ENCODE measurements around the gene GALM. TPM values are rescaled to one million over a fixed set of nuclear protein-coding genes. Genes with fewer than 3 reads are reported as not detected.
"Not testable (repeated sequence)": the region's sequence is repeated elsewhere in the genome, so short reads cannot be mapped to it uniquely, and the experiment has no call there.

The GALM gene
- polyA plus RNA-seq, 4 donors: 44.8 to 59.6 (median 55.2) TPM

DNA sequence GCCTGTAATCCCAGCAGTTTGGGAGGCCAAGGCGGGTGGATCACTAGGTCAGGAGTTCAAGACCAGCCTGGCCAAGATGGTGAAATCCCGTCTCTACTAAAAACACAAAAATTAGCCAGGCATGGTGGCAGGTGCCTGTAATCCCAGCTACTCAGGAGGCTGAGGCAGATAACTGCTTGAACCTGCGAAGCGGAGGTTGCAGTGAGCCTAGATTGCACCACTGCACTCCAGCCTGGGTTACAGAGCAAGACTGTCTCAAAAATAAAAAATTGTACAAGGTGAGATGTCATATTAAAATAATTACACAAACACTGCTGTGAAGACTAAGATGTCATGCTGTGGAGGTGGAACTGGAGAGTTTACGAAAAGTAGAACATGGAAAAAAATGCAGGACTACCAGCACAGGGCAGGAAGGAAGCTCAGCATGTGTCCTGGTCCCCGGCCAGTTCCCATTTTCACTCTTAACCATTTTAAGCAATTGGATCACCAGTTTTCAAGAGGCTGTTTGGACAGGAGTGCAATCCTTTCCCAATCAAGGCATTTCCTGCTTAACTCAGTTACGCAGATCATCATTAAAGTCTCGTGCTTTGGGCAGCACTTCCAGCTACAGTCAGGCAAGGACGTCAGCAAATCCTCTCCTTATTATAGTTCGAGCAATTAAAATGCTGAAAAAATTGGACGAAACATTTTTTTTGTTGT lies 71.2 kb downstream of the GALM start:
- DNase-seq (ENCODE audit: low read depth in 4 of 4, low spot score in 2 of 4): not testable (repeated sequence)

DNA sequence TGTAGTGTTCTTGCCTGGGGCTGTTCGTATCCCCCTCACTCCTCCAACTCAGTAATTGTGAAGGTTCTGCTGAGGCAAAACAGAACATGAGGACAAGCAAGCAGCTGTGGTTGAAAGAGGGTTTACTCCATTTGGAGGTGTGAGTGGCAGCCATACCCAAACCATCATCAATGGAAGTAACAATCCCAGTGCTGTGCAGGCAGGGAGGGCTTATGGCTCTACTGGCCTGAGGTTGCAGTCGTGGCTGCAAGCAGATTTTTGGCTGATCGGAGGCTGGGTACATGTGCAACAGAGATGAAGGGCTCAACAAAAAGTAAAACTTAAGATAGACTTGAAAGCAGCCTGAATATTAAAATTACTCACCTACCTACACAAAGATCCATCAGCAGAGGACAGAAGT lies 72.0 kb downstream of the GALM start:
- DNase-seq (ENCODE audit: low read depth in 4 of 4, low spot score in 2 of 4): no peak

DNA sequence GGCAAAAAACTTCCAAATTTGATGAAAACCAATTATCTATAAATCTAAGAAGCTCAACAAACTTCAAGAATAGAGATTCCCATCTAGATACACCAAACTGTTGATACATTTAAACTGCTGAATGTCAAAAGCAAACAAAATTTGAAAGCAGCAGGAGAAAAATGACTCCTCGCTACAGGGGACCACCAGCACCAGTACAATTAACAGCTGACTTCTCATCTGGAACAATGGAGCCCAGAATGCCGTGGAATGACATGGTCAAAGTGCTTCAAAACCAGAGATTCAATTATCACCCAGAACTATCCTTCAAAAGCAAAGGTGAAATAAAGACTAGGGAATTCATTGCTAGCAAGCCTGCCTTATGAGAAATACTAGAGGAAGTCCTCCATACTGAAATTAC lies 73.6 kb downstream of the GALM start:
- no peak for DNase-seq (ENCODE audit: low read depth in 4 of 4, low spot score in 2 of 4)

DNA sequence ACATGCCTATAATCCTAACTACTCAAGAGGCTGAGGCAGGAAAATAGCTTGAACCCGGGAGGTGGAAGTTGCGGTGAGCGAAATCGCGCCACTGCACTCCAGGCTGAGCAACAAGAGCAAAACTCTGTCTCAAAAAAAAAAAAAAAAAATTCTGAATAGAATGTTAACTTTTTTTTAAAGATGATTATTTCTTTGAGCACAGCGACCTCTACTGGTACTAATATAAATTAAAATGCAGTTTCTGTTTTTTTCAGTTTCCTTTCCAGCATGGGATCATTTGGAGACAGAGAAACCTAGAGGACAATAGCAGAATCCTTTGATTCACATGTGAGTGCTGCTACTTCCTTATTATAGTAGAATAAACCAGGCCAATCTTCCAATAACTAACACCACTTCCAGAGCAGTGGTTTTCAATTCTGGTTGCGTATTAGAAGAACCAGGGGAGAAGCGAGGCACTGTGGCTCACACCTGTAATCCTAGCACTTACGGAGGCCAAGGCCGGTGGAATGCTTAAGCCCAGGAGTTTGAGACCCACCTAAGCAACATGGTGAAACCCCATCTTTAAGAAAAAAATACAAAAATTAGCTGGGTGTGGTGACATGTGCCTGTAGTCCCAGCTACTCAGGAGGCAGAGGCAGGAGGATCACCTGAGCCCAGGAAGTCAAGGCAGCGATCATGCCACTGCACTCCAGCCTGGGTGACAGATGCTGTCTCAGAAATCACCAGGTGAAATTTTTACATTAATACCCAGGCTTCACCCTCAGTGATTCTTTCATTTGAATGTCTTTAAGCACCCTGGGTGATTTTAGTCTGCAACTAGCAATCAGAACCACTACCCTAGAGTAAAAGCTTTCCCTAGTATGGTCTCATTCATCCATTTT lies 75.2 kb downstream of the GALM start:
- no peak for DNase-seq (ENCODE audit: low read depth in 4 of 4, low spot score in 2 of 4)

DNA sequence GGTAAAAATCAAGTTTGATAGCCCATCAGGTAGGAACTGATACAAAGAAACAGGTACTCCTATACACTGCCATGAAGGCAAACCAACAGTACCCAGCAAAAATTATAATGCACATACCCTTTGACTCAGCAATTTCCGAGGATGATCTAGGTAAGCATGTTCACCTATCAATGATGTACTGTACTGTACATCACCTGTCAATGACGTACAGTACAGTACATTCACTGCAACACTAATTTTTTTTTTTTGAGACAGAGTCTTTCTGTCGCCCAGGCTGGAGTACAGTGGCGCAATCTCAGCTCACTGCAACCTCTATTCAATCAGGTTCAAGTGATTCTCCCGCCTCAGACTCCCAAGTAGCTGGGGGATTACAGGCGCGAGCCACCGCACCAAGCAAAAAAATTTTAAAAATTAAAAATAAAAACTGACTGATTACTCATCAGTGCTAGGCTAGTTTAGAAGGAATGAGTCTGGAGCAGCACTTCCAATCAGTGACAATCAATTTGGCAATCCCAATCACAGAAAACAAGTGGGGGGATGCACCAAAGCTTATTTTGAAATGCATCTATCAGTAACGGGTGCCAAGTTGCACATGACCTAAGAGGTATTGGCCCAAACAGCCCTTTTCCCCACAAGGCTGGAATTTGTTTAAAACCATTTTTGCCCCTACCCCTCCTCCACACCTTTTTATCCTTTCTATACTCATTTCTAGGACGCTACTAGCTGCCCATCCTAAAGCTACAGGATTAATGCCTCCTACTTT lies 77.1 kb downstream of the GALM start:
- no peak for DNase-seq (ENCODE audit: low read depth in 4 of 4, low spot score in 2 of 4)

DNA sequence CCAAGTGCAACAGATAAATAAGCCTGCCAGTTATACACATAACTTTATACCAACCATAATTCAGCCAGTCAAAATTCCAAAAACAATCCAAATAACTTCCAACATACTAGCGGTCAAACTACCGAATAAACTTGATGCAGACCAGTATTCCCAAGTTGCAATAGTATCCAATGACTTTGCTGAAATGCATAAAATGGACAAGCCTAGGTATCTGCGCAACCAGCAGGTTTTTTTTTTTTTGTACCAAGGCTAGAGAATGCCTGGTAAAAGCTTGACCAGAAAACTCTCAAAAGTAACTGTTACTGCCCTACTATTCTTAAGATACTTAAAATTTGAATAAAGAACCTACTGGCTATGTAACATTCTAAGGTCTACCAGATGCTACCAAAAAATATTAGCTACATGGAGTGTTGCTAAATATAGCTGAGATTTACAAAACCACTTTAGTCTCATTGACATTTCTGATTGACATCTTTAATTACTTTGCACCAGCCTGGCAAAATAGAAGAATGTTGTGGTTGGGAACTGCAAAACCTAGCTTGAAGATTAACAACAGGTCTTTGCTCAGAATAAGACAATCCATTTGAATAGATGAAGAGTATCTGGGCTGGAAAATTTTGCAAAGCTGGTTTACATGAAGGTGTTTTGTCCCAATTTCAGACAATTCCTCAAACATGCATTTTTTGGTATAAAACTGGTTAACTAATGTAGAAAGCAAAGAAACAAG lies 77.9 kb downstream of the GALM start:
- DNase-seq (ENCODE audit: low read depth in 4 of 4, low spot score in 2 of 4): no peak

DNA sequence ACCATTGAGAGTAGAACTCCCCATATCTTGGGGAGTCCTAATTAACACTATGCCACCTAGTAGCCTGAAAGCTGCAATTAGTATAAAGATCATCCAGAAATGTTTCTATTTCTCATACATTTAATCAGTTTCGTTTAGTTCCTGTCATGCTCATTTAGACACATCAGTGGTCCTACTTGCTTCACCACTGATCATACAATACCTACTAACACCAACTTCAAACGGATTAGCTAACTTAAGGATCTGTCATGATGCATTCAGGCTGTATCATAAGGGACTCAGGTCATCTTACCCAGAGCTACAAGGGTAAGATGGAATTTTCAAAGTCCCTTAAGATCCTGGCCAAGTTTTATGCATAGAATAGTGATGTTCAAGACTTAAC lies 78.5 kb downstream of the GALM start:
- no peak for DNase-seq (ENCODE audit: low read depth in 4 of 4, low spot score in 2 of 4)

DNA sequence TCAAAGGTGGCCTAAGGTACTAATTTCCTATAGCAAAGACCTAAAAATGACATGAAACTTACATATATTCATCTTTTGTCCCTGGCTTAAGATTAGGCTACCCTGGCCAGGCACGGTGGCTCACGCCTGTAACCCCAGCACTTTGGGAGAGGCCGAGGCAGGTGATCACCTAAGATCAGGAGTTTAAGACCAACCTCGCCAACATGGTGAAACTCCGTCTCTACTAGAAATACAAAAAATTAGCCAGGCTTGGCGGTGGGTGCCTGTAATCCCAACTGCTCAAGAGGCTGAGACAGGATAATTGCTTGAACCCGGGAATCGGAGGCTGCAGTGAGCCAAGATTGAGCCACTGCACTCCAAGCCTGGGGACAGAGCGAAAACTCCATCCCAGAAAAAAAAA lies 79.4 kb downstream of the GALM start:
- DNase-seq (ENCODE audit: low read depth in 4 of 4, low spot score in 2 of 4): no peak

DNA sequence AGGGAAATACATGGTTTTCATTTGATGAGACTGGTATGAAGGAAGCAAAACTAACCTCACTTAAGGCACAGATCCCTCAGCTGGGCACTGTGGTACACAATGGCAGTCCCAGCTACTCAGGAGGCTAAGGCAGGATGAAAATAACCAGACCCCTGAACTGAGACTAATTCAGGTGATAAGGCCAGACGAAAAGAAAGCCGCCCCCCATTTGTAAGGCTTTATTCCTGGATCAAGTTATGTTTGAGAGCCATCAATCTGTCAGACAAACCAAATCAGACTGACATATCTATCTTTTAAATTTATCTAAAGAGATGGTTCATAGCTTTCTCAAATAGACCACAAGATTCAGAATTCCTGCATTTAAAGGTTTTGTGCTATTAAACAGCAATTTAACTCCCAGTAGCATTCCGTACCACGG lies 81.1 kb downstream of the GALM start:
- no peak for DNase-seq (ENCODE audit: low read depth in 4 of 4, low spot score in 2 of 4)

DNA sequence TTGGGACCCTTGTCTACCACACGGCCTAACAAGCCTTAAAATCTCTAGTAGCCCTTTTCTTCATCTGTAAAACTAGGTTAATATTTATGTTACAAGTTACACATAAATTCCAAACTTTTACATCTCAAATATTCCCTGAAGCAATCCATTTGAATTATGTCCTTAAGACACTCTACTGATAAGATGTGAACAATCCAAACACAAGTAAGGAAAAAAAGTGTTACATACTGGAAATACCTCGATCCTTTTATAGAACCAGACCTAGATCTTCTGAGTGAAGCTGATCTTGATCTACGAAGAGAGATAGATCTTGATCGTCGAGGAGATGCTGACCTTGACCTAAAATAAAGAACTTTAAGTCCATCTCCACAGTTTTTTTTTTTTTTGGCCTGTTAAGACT lies 81.9 kb downstream of the GALM start:
- DNase-seq (ENCODE audit: low read depth in 4 of 4, low spot score in 2 of 4): no peak

DNA sequence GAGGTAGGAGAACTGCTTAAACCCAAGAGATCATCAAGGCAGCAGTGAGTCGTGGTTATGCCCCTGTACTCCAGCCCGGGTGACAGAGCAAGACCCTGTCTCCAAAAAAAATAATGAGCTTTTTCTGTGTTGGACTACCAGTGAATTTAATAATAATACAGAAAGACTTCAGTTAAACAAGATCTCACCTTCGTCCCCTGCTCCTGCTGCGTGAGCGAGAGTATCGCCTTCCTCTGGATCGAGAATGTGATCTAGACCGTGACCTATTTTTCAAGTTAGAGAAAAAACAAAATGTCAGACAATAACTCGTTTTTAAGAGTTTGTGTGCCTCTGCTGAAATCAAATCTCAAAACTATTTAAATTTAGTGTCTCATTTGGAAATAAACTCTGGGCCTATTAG lies 82.5 kb downstream of the GALM start:
- no peak for DNase-seq (ENCODE audit: low read depth in 4 of 4, low spot score in 2 of 4)

DNA sequence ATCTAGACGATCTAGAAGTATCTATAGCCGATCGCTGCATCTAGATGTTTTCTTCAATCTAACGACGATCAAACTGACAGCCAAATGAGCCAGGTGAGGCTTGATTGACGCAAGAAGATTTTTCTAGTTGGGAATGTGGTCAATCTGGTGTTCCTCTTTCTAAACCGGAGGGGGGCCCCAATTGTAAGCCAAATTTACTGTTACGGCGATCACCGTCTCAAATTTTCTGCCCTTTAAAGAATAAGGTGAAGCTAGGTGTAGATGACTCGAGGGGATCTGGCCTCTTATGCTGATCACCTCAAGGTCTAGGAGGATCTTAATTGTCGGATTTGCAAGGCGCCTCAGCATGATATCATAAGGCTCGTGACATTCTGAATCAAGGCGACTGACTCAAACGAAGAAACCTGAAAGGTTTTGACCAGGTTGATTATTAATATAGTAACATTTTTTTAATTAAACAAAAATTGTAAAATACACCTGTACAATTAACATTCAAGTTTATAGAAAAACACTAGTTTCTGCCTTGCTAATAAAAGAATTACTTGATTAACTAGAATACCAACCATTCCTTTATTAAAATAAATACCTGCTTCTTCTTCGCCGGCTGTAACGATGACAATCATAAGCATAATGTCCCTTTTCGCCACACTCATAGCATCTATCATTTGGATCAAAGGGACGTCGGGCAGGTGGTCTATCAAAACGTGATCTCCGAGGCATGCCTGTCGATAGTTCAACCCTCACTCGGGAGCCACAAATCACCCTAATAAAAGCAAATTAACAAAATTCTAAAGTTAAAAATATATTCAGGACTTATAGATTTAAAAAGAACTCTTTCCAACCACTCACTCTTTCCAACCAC lies 83.3 kb downstream of the GALM start:
- no peak for DNase-seq (ENCODE audit: low read depth in 4 of 4, low spot score in 2 of 4)

DNA sequence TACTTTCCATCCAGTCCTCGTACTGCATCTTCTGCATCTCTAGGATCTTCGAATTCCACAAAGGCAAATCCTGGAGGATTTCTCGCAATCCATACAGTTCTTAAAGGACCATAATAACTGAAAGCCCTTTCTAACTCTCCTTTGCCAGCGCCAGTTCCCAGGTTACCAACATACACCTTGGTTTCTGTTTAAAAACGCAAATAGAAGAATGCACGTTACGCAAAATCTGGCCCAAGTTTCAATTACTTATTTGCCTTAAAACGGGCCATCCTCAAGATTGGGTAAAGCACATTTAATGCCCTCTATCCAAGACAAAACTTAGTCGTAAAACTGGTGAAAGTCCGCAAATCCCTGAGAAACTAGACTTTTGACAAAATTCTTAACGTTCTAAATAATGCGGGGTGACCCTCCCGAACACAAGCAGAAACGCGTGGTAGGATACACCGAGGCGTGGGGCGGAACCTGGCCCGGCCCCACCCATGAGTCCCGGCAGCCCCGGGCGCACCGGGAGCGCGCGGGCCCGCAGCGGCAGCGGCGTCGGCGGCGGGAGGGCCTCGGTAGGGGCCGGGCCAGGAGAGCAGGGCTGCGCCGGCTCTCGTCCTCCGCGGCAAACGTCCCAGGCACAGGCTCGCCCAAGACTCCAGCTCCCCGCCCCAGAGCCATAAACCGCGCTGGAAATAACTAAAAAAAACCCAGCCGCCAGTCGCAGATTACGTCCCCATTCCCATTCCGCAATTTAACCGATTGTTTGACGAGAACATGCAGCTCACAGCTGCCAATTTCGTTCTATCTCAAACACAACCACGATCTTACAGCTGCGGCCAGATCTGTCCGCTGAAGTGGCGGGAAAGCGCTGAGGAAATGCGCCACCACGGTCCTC lies 84.3 kb downstream of the GALM start:
- DNase-seq (ENCODE audit: low read depth in 4 of 4, low spot score in 2 of 4): peak in 1 of 4 donors; percentile 88

DNA sequence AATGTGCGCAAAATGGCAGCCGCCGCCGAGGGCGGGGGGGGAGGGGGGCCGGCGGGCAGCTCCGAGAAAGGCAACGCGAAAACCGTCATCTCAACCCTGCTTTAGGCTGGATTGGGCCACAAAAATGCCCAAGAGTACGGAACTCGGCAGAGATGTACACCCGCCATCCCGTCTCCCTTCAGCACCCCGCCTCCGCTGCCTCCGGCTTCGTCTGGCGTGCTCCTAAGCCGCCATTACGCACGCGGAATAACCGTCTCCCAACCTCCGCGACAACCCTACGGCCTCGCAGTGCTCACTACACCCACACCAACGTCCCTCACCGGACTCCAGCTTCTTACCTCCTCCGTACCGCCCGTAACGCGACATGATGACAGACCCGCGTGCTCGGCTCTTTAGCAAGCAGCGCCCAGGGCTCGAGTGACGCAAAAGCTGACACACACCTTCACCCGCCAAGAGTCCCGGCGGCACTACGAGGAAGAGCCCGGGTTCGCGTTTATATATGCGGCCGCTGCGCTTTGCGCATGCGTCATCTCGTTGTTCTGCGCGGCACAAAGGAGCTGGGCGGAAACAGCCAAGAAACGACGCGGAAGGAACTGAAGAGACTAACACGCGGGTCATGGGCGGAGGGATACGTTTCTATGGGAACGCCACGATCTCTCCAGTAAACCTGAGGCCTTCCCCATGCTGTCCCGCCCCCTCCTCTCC lies 85.1 kb downstream of the GALM start, which contains the start of gene SRSF7:
Gene SRSF7, minus strand, starts transcription at position 471 of the 705 bp plus-strand sequence. Its CDS starts 105 bp downstream, at position 366.
- DNase-seq (ENCODE audit: low read depth in 4 of 4, low spot score in 2 of 4): peak; percentile 98 to 100 (median 99)

DNA sequence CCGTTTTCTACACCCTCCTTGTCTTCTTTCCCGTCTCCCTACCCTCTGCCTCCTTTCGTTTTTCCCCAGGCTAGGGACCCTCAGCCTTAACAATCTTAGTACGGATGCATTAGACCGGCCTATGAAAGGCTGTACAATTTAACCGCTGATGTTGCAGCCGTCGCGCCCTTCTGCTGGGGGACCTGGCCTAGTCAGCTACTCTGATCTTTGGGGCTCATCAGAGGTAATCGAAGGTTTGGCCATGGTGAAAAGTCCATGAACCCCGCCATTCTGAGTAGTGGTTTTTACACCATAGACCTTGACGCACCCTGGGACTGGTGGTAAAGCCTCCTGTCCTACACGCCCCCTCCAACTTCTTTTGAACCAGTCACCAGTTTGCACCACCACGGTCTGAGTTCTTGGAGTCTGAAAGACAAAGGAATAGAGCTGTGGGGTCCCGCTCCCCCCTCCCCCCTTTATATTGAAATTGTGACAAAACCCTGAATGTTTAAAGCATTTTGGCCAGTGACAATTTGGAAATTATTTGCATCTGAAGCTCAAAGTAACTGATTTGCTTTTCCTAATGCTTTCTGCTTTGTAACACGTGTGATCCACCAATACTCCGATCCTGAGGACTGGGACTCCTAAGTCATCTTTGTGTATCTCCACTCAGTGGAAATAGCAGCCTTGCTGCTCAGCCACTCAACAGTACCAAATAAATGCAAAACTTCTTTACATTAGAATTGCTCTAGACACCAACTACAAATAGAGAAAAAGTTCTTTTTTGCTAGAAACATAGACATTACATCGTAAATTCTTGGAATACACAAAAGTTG lies 85.9 kb downstream of the GALM start:
- no peak for DNase-seq (ENCODE audit: low read depth in 4 of 4, low spot score in 2 of 4)

DNA sequence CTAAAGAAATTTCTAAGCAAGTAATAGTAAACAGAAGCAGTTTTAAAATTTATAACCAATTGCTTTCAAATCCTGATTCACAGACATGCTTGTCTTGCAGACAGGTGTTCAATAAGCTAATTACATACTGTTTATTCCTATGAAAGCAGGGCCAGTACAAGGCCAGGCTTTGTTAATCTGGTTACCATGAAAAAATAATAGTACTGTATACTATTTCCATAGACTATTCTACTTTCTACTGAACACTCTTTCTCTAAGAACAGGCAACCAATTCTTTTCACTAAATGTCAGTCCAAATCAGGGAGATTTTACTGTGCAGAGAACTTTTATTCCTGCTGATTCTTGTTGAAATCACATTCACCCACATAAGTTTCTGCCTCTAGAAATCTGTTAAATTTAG lies 88.1 kb downstream of the GALM start:
- DNase-seq (ENCODE audit: low read depth in 4 of 4, low spot score in 2 of 4): no peak

DNA sequence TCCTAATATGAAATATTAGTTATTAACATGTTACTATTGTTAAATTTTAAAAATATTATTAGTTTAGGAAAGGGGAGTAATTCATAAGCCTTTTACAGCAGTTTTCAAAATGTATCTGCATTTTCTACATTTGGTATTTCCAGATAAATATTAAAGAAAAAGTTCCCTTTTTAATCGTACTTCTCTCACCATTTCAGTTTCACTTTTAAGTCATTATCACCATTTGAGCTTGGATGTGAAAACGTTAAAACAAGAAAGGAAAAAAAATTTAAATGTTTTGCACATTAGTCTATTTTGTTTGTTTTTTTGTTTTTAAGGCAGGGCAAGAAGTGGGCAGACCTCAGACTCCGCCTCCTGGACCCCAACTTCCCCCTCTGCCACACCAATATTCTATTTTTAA lies 88.6 kb downstream of the GALM start:
- no peak for DNase-seq (ENCODE audit: low read depth in 4 of 4, low spot score in 2 of 4)

Data from left renal cortex interstitium (tissue), 4 donors.